Dedifferentiated amniotic fluid mesenchymal stem cell (primary cell): Measurements from ENCODE around the gene PTGER2.

Source experiments
- DNase-seq: peaks from one replicate; pipeline ENCODE4 v3.0.0-alpha.2; 2016; ENCODE audit errors: extremely low spot score

Gene PTGER2

GRCh38 chr14:52313903-52314594 is at the start of gene PTGER2:
TSS of gene PTGER2 (plus strand) at chr14:52314312. CDS start at chr14:52314549, 237 bp downstream.
- DNase-seq = peak; percentile 56

GRCh38 chr14:52265253-52265652 is 48.9 kb upstream of the PTGER2 start:
- DNase-seq = no peak

GRCh38 chr14:52266179-52266578 is 47.9 kb upstream of the PTGER2 start:
- DNase-seq = peak; percentile 61

GRCh38 chr14:52266782-52267181 is 47.3 kb upstream of the PTGER2 start:
- no peak for DNase-seq

GRCh38 chr14:52267501-52268278 is 46.4 kb upstream of the PTGER2 start, which contains the start of gene PTGDR:
TSS of gene PTGDR (plus strand) at chr14:52267698. CDS start at chr14:52267815, 117 bp downstream.
- no peak for DNase-seq

- no peak for DNase-seq
Observed at GRCh38 chr14:52268279-52269061, 45.6 kb upstream of the PTGER2 start.

GRCh38 chr14:52269100-52269499 is 45.0 kb upstream of the PTGER2 start:
- no peak for DNase-seq

- DNase-seq = no peak
Observed at GRCh38 chr14:52269982-52270381, 44.1 kb upstream of the PTGER2 start.

GRCh38 chr14:52271538-52271937 is 42.6 kb upstream of the PTGER2 start:
- DNase-seq = no peak

- peak; percentile 38 for DNase-seq
Observed at GRCh38 chr14:52272375-52272774, 41.7 kb upstream of the PTGER2 start.

- DNase-seq = no peak
Observed at GRCh38 chr14:52275372-52275771, 38.7 kb upstream of the PTGER2 start.

GRCh38 chr14:52277552-52277951 is 36.6 kb upstream of the PTGER2 start:
- DNase-seq = no peak

GRCh38 chr14:52279408-52279807 is 34.7 kb upstream of the PTGER2 start:
- DNase-seq = peak; percentile 42

- DNase-seq = no peak
Observed at GRCh38 chr14:52283099-52283498, 31.0 kb upstream of the PTGER2 start.

- DNase-seq = peak; percentile 23
Observed at GRCh38 chr14:52286661-52287649, 27.2 kb upstream of the PTGER2 start.

- no peak for DNase-seq
Observed at GRCh38 chr14:52296378-52296777, 17.7 kb upstream of the PTGER2 start.

- DNase-seq = no peak
Observed at GRCh38 chr14:52298795-52299194, 15.3 kb upstream of the PTGER2 start.

- DNase-seq = peak; percentile 78
Observed at GRCh38 chr14:52299692-52300278, 14.3 kb upstream of the PTGER2 start.

GRCh38 chr14:52303236-52303635 is 10.9 kb upstream of the PTGER2 start:
- DNase-seq = no peak

GRCh38 chr14:52304248-52304904 is 9.7 kb upstream of the PTGER2 start:
- DNase-seq = no peak
